B cell (primary cell): ENCODE data around the gene LIN28B.

Experiments
- EZH2 ChIP-seq: IDR thresholded peaks from 2 replicates; pipeline ENCODE4 v1.6.1; 2012; ENCODE audit warnings: borderline replicate concordance, low read depth, mild to moderate bottlenecking, moderate library complexity, low read length; ENCODE audit not compliant: insufficient read depth, poor library complexity, severe bottlenecking
- TF ChIP-seq, protein P1 (sequence below): fragments of 200-600 bp; IDR thresholded peaks from one replicate; pipeline ENCODE4 v1.8.0; 2022; ENCODE audit warnings: antibody characterized with exemption, mild to moderate bottlenecking

DNA sequence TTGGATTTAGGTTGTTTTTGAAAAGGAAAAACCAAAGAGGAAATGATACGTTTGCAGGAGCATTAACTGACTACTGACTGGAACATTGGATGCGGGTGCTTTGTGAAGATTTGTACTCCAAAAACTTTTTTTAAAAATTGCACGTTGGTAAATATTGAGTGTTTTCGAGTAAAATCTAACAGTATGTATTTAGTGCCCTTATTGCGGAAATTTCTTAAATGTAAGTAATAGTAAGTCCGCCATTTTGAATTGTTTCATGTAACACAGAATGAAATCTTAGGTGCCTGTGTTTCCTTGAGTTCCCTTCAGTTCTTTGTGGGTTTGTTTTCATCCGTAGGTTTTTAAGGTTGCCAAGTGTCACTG, 15.2 kb upstream of the LIN28B start:
- TF ChIP-seq, protein P1, sequence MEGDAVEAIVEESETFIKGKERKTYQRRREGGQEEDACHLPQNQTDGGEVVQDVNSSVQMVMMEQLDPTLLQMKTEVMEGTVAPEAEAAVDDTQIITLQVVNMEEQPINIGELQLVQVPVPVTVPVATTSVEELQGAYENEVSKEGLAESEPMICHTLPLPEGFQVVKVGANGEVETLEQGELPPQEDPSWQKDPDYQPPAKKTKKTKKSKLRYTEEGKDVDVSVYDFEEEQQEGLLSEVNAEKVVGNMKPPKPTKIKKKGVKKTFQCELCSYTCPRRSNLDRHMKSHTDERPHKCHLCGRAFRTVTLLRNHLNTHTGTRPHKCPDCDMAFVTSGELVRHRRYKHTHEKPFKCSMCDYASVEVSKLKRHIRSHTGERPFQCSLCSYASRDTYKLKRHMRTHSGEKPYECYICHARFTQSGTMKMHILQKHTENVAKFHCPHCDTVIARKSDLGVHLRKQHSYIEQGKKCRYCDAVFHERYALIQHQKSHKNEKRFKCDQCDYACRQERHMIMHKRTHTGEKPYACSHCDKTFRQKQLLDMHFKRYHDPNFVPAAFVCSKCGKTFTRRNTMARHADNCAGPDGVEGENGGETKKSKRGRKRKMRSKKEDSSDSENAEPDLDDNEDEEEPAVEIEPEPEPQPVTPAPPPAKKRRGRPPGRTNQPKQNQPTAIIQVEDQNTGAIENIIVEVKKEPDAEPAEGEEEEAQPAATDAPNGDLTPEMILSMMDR = peak; percentile 19
- TF ChIP-seq EZH2 = no peak
